NCI-H524 treated with DMSO at 0.1 percent for 48 hours (cell line): ENCODE data around the gene ATF6.

Experiments
- DNase-seq: peaks from one replicate; lab custom pipeline; 2025; lab: John Stamatoyannopoulos, UW

ATF6 gene

DNA sequence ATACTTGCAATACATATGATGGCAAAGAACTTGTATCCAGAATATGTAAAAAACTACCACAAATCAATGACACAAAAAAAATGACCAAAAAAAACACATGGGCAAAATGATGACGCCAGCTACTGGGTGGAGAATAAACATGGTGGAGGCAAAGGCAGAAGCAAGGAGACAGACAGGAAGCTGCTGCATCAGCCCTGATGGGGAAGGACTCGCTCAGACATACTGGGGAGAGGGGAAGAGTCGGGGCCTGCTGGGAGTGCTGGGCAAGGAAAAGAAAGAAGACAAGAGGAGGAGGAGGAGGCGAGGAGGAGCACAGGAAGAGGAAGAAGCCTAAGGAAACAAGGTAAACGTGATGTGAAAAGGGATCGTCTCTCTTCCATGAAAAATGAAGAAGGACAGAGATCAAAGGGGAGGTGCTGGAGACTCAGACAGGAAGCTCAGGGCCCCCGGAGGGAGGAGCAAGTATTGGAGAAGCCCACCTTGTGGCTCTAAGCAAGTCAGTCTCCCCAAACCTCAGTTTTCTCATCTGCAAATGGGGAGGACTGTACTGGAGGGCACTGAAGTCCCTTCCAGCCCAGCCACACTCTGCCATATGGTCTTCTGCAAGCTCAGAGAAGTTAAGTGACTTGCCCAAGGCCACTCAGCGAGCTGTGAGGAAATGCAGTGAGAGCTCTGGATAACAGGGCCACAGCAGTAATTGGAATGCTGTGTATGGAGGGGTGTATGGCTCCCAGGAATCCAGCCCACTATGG is 233.4 kb downstream of the ATF6 start:
- no peak for DNase-seq

DNA sequence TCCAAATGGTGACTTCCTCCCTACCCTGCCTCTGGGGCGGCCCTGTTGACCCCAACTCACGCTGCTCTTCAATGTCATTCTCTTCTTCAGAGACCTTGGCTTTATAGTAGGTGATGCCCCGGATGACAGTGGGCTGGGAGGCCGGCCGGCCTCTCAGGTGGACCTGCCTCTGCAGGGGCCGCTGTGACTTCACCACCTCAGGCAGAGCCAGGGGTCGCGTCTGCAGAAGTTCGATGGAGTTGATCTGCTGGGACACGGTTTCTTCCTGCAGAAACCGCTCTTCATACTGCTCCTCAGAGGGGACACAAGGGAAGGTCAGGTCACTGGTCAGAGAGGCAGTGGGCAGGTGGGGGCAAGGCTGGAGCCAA is 233.9 kb downstream of the ATF6 start:
- DNase-seq, result no peak

- no peak for DNase-seq
Observed at GRCh38 chr1:162003061-162003829, 237.1 kb downstream of the ATF6 start.

GRCh38 chr1:162003830-162004215 is 237.7 kb downstream of the ATF6 start:
- DNase-seq, result peak; percentile 31

DNA sequence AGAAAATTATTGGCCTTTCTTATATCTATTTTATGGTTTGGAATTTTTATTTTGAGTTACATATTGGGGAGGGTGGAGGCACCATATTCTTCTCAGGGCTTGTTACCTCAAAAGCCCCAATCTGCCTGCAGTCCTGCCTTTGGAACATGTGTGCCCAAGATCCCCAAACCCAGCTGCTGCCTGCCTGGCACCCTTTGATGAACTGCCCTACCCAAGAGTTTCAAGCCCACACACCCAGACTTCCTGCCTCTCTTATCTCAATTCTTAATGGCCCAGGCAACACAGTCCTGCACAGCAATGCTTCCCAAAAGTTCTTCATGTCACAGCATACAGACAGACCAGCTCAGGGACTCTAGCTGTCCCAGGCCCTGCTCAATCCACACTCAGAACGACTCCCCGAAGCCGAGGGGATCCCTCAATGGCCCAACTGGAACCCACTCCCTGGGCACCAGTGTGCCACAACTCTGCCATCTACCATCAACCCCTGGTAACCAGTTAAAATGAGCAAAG is 238.4 kb downstream of the ATF6 start:
- DNase-seq, result no peak

- no peak for DNase-seq
Observed at GRCh38 chr1:162006081-162006480, 240.0 kb downstream of the ATF6 start.

- DNase-seq, result no peak
Observed at GRCh38 chr1:162007466-162007865, 241.3 kb downstream of the ATF6 start.

DNA sequence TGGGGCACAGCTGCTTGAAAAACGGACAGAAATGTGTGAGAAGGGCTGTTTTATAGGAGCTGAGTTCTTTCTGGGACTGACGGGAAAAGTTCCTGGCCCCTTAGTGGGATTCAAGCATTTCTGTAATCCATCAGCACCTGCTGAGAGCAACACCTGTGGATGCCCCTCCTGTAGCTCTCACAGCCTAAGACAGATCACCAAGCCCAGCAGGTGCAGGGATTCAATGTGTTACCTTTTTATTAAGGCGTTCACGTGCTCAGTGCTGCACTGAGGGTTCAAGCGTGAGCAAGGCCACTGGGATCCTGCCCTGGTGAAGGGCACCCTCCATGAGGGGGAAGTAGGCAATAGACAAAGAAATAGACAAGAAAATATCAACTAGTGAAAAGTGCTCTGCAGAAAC is 242.7 kb downstream of the ATF6 start:
- DNase-seq, result no peak

DNA sequence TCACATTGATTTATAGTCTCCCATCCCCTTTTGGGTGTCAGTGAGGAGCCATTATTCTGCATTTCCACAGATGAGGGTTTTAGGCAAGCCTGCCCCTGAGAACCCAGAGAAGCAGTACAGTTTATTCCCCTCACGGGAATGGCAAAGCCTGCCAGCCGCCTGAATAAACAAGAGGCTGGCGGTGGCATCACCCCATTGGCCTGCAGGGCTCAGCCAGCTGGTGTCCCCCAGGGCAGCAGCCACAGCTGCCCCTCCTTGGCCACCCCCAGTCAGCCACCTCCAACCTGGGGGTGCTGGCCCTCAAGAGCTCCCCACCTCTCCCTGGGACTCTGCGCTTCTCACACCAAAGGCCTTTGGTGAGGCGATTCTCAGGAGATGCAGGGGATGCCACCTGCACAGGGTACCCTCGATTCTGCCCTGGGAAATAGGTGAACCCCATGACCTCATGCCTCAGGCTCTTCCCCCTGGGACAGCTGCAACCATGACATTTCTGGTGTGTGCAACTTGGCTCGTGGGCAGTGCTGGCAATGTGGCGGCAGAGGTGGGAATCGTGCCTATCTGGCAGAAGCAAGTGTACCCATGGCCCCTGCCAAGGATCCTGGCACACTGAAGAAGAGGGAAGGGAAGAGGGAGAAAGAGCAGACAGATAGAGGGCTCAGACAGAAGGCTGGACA is 243.5 kb downstream of the ATF6 start:
- no peak for DNase-seq

GRCh38 chr1:162010175-162010506 is 244.0 kb downstream of the ATF6 start:
- no peak for DNase-seq

- DNase-seq, result peak; percentile 82
Observed at GRCh38 chr1:162011337-162012012, 245.4 kb downstream of the ATF6 start.

- no peak for DNase-seq
Observed at GRCh38 chr1:162013289-162013688, 247.2 kb downstream of the ATF6 start.
